ENCODE measurements around the gene ALPG. TPM values are rescaled to one million over a fixed set of nuclear protein-coding genes. Genes with fewer than 3 reads are reported as not detected.

ALPG gene
- total and polyA plus RNA-seq, 2 donors (not counting 3 experiments of a cell fraction or from before 2014, with no cell fraction given) = not detected

- ChIA-PET POLR2A (no interaction called here), CTCF (interaction anchor here (1.0 kb wide), 1 partner anchor 63 kb away, joined by 3 read pairs; no protein-coding TSS in a partner anchor)
- no peak for TF ChIP-seq FOS (IDR thresholded peaks at IDR 0.05; ENCODE audit: borderline replicate concordance, insufficient read depth, low read length)
- no peak for TF ChIP-seq MYC (IDR thresholded peaks at IDR 0.05; ENCODE audit: low read depth, low read length)
- TF ChIP-seq JUN (IDR thresholded peaks at IDR 0.05; ENCODE audit: borderline replicate concordance, insufficient read depth, insufficient read length, low read depth) = no peak
- TF ChIP-seq GATA2 (IDR thresholded peaks at IDR 0.05; ENCODE audit: insufficient read depth, insufficient read length, low read depth, low read length) = no peak
- TF ChIP-seq POLR2A (IDR thresholded peaks at IDR 0.05; ENCODE audit: low read depth, low read length) = no peak
- TF ChIP-seq MAX (IDR thresholded peaks at IDR 0.05; ENCODE audit: insufficient read depth, insufficient read length) = no peak
- TF ChIP-seq EZH2 (IDR thresholded peaks at IDR 0.05; ENCODE audit: borderline replicate concordance, low read depth, low read length, severe bottlenecking) = no peak
- TF ChIP-seq POLR2AphosphoS5 (IDR thresholded peaks at IDR 0.05; ENCODE audit: insufficient read depth, low read depth, low read length) = no peak
- TF ChIP-seq CTCF (IDR thresholded peaks at IDR 0.05; ENCODE audit: extremely low read depth in 1 of 2, insufficient read depth in 1 of 2, low read depth in 1 of 2, low read length in 2 of 2) = no peak
- intact Hi-C loops (cut with micrococcal nuclease) = no loop called here
- Histone ChIP-seq H3K36me3 (ENCODE audit: control insufficient read depth in 2 of 2, extremely low read depth in 1 of 2, insufficient read depth in 2 of 2, low read length in 2 of 2) (no peaks in the 10 kb centered on the region), H3K79me2 (ENCODE audit: control insufficient read depth, insufficient read depth, low read length) (no peaks in the 10 kb centered on the region), H2AFZ (ENCODE audit: low read depth, low read length) (no peak overlapping the region), H3K4me3 (replicated peaks in 1 of 3; ENCODE audit: insufficient read depth in 1 of 3, low read depth in 1 of 3, low read length in 3 of 3) (no peak overlapping the region), H3K4me2 (ENCODE audit: insufficient read depth, low read length) (no peak overlapping the region), H3K9ac (replicated peaks; ENCODE audit: extremely low read depth, insufficient read depth, low read length) (no peak overlapping the region), H3K27ac (ENCODE audit: insufficient read depth, low read depth, low read length) (no peak overlapping the region), H4K20me1 (replicated peaks; ENCODE audit: control insufficient read depth, extremely low read depth, insufficient read depth, low read length) (no peaks in the 10 kb centered on the region), H3K9me1 (replicated peaks; ENCODE audit: control insufficient read depth, extremely low read depth, insufficient read depth, low read length) (no peaks in the 10 kb centered on the region), H3K27me3 (ENCODE audit: control insufficient read depth in 2 of 2, insufficient read depth in 2 of 2, low read length in 2 of 2) (peaks cover 2 to 10% of the 10 kb centered on the region in 2 experiments), H3K4me1 (ENCODE audit: control insufficient read depth, extremely low read depth, insufficient read depth, low read length) (no peaks in the 10 kb centered on the region), H3K9me3 (replicated peaks; ENCODE audit: control insufficient read depth, insufficient read depth, low read length) (no peaks in the 10 kb centered on the region)
- no TSS peak for BruUV-seq (replicated peaks)
- dilution Hi-C loops (cut with MboI; ENCODE audit: extremely low pct_ligation_motif_present, low sequenced_read_pairs) = no loop called here
- DNase-seq (ENCODE audit: low read depth, low spot score) (no peak), FAIRE-seq (no peak)
Measured at GRCh38 chr2:232458661-232459418, 52.2 kb downstream of the ALPG start.

All from endothelial cell of umbilical vein (primary cell).